ENCODE data around the gene PHF20.
"Not testable (repeated sequence)": the region's sequence is repeated elsewhere in the genome, so short reads cannot be mapped to it uniquely, and the experiment has no call there.

PHF20 gene

GRCh38 chr20:35839904-35840303, 68.1 kb downstream of the PHF20 start:
- Histone ChIP-seq H3K4me3 (ENCODE audit: low read length) (no peak overlapping the region), H3K4me1 (ENCODE audit: control insufficient read depth, insufficient read depth, low read length) (no peaks in the 10 kb centered on the region), H3K36me3 (ENCODE audit: control insufficient read depth, insufficient read depth, low read length) (peaks cover 6% of the 10 kb centered on the region), H3K9ac (ENCODE audit: low read length) (no peak overlapping the region), H3K27me3 (ENCODE audit: control insufficient read depth, insufficient read depth, low read length) (no peaks in the 10 kb centered on the region), H3K27ac (ENCODE audit: low read depth, low read length) (no peak overlapping the region)

- Histone ChIP-seq H3K36me3 (ENCODE audit: control insufficient read depth, insufficient read depth, low read length) (peaks cover 6% of the 10 kb centered on the region), H3K4me1 (ENCODE audit: control insufficient read depth, insufficient read depth, low read length) (no peaks in the 10 kb centered on the region), H3K27ac (ENCODE audit: low read depth, low read length) (no peak overlapping the region)
Measured at GRCh38 chr20:35840421-35840820, 68.6 kb downstream of the PHF20 start.

GRCh38 chr20:35842361-35842760, 70.5 kb downstream of the PHF20 start:
- Histone ChIP-seq H3K36me3 (ENCODE audit: control insufficient read depth, insufficient read depth, low read length) (peaks cover 10% of the 10 kb centered on the region), H3K27me3 (ENCODE audit: control insufficient read depth, insufficient read depth, low read length) (no peaks in the 10 kb centered on the region), H3K27ac (ENCODE audit: low read depth, low read length) (no peak overlapping the region), H3K4me3 (ENCODE audit: low read length) (no peak overlapping the region), H3K4me1 (ENCODE audit: control insufficient read depth, insufficient read depth, low read length) (no peaks in the 10 kb centered on the region), H3K9ac (ENCODE audit: low read length) (no peak overlapping the region)

More at GRCh38 chr20:35840421-35840820, 68.6 kb downstream of the PHF20 start:
- Histone ChIP-seq H3K27me3 (ENCODE audit: control insufficient read depth, insufficient read depth, low read length) (no peaks in the 10 kb centered on the region), H3K9ac (ENCODE audit: low read length) (no peak overlapping the region), H3K4me3 (ENCODE audit: low read length) (no peak overlapping the region)

- H3K4me1 ChIP-seq (ENCODE audit: control insufficient read depth, insufficient read depth, low read length); H3K9ac ChIP-seq (ENCODE audit: low read length); H3K27ac ChIP-seq (ENCODE audit: low read depth, low read length); H3K27me3 ChIP-seq (ENCODE audit: control insufficient read depth, insufficient read depth, low read length); H3K4me3 ChIP-seq (ENCODE audit: low read length): not testable (repeated sequence)
- peaks cover 14% of the 10 kb centered on the region for H3K36me3 ChIP-seq (ENCODE audit: control insufficient read depth, insufficient read depth, low read length)
Measured at GRCh38 chr20:35843894-35844293, 72.1 kb downstream of the PHF20 start.

- peaks cover 14% of the 10 kb centered on the region for H3K36me3 ChIP-seq (ENCODE audit: control insufficient read depth, insufficient read depth, low read length)
- H3K27ac ChIP-seq (ENCODE audit: low read depth, low read length): no peak overlapping the region
Measured at GRCh38 chr20:35845561-35845960, 73.7 kb downstream of the PHF20 start.

GRCh38 chr20:35849706-35850105, 77.9 kb downstream of the PHF20 start:
- Histone ChIP-seq H3K9ac (ENCODE audit: low read length) (no peak overlapping the region), H3K4me1 (ENCODE audit: control insufficient read depth, insufficient read depth, low read length) (no peaks in the 10 kb centered on the region), H3K4me3 (ENCODE audit: low read length) (no peak overlapping the region), H3K27ac (ENCODE audit: low read depth, low read length) (no peak overlapping the region), H3K27me3 (ENCODE audit: control insufficient read depth, insufficient read depth, low read length) (no peaks in the 10 kb centered on the region), H3K36me3 (ENCODE audit: control insufficient read depth, insufficient read depth, low read length) (peaks cover 8% of the 10 kb centered on the region)

More at GRCh38 chr20:35845561-35845960, 73.7 kb downstream of the PHF20 start:
- Histone ChIP-seq H3K4me3 (ENCODE audit: low read length) (no peak overlapping the region), H3K9ac (ENCODE audit: low read length) (no peak overlapping the region), H3K4me1 (ENCODE audit: control insufficient read depth, insufficient read depth, low read length) (no peaks in the 10 kb centered on the region), H3K27me3 (ENCODE audit: control insufficient read depth, insufficient read depth, low read length) (no peaks in the 10 kb centered on the region)

GRCh38 chr20:35851659-35852058, 79.8 kb downstream of the PHF20 start:
- not testable (repeated sequence) for H3K9ac ChIP-seq (ENCODE audit: low read length); H3K4me3 ChIP-seq (ENCODE audit: low read length); H3K4me1 ChIP-seq (ENCODE audit: control insufficient read depth, insufficient read depth, low read length); H3K27me3 ChIP-seq (ENCODE audit: control insufficient read depth, insufficient read depth, low read length); H3K27ac ChIP-seq (ENCODE audit: low read depth, low read length); H3K36me3 ChIP-seq (ENCODE audit: control insufficient read depth, insufficient read depth, low read length)

- H3K4me3 ChIP-seq (ENCODE audit: low read length): no peak overlapping the region
- no peak overlapping the region for H3K9ac ChIP-seq (ENCODE audit: low read length)
- no peaks in the 10 kb centered on the region for H3K27me3 ChIP-seq (ENCODE audit: control insufficient read depth, insufficient read depth, low read length)
- H3K36me3 ChIP-seq (ENCODE audit: control insufficient read depth, insufficient read depth, low read length): no peaks in the 10 kb centered on the region
- H3K4me1 ChIP-seq (ENCODE audit: control insufficient read depth, insufficient read depth, low read length): no peaks in the 10 kb centered on the region
- no peak overlapping the region for H3K27ac ChIP-seq (ENCODE audit: low read depth, low read length)
Measured at GRCh38 chr20:35854713-35855348, 83.0 kb downstream of the PHF20 start.

- H3K27ac ChIP-seq (ENCODE audit: low read depth, low read length); H3K36me3 ChIP-seq (ENCODE audit: control insufficient read depth, insufficient read depth, low read length); H3K9ac ChIP-seq (ENCODE audit: low read length): not testable (repeated sequence)
Measured at GRCh38 chr20:35855641-35856040, 83.8 kb downstream of the PHF20 start.

GRCh38 chr20:35856866-35857265, 85.1 kb downstream of the PHF20 start:
- no peaks in the 10 kb centered on the region for H3K36me3 ChIP-seq (ENCODE audit: control insufficient read depth, insufficient read depth, low read length)
- no peak overlapping the region for H3K4me3 ChIP-seq (ENCODE audit: low read length)
- H3K27ac ChIP-seq (ENCODE audit: low read depth, low read length): no peak overlapping the region
- H3K27me3 ChIP-seq (ENCODE audit: control insufficient read depth, insufficient read depth, low read length): no peaks in the 10 kb centered on the region
- H3K9ac ChIP-seq (ENCODE audit: low read length): no peak overlapping the region
- no peaks in the 10 kb centered on the region for H3K4me1 ChIP-seq (ENCODE audit: control insufficient read depth, insufficient read depth, low read length)

More at GRCh38 chr20:35855641-35856040, 83.8 kb downstream of the PHF20 start:
- not testable (repeated sequence) for H3K4me1 ChIP-seq (ENCODE audit: control insufficient read depth, insufficient read depth, low read length); H3K27me3 ChIP-seq (ENCODE audit: control insufficient read depth, insufficient read depth, low read length); H3K4me3 ChIP-seq (ENCODE audit: low read length)

- H3K36me3 ChIP-seq (ENCODE audit: control insufficient read depth, insufficient read depth, low read length): no peaks in the 10 kb centered on the region
- H3K27me3 ChIP-seq (ENCODE audit: control insufficient read depth, insufficient read depth, low read length): no peaks in the 10 kb centered on the region
- H3K27ac ChIP-seq (ENCODE audit: low read depth, low read length): no peak overlapping the region
- peaks cover 3% of the 10 kb centered on the region for H3K4me1 ChIP-seq (ENCODE audit: control insufficient read depth, insufficient read depth, low read length)
- no peak overlapping the region for H3K9ac ChIP-seq (ENCODE audit: low read length)
- H3K4me3 ChIP-seq (ENCODE audit: low read length): no peak overlapping the region
Measured at GRCh38 chr20:35866418-35867202, 94.8 kb downstream of the PHF20 start.

- no peak overlapping the region for H3K9ac ChIP-seq (ENCODE audit: low read length)
- H3K4me1 ChIP-seq (ENCODE audit: control insufficient read depth, insufficient read depth, low read length): peaks cover 3% of the 10 kb centered on the region
- H3K36me3 ChIP-seq (ENCODE audit: control insufficient read depth, insufficient read depth, low read length): no peaks in the 10 kb centered on the region
- H3K27ac ChIP-seq (ENCODE audit: low read depth, low read length): peak overlapping the region; percentile 62
- no peaks in the 10 kb centered on the region for H3K27me3 ChIP-seq (ENCODE audit: control insufficient read depth, insufficient read depth, low read length)
- no peak overlapping the region for H3K4me3 ChIP-seq (ENCODE audit: low read length)
Measured at GRCh38 chr20:35870541-35871258, 98.9 kb downstream of the PHF20 start.

Measured in rectal smooth muscle tissue (tissue), 1 donor.